NCI-H2227 (cell line): ENCODE measurements around the gene METTL18.

Experiments
- DNase-seq: peaks from one replicate; lab custom pipeline; 2025; ENCODE audit not compliant: unreplicated experiment; lab: John Stamatoyannopoulos, UW

METTL18 gene

DNA sequence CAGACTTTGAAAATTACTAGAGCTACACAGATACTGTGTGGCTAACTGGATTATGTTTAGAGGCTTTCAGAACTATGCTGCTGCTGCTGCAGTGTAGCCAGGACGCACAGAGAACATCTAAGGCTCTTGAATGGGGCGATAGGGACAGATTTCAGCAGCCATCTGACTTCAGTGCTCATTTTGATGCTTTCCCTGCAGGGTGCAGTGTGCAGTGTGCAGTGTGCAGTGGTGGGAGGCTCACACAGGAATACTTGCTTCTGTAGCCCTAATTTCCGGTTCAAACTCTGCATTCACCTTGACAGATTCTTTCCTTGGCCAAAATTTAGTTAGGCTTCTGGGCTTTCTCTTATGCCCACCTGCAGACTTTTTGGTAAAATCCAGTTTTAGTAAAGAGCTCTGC, 7.7 kb downstream of the METTL18 start:
- no peak for DNase-seq

DNA sequence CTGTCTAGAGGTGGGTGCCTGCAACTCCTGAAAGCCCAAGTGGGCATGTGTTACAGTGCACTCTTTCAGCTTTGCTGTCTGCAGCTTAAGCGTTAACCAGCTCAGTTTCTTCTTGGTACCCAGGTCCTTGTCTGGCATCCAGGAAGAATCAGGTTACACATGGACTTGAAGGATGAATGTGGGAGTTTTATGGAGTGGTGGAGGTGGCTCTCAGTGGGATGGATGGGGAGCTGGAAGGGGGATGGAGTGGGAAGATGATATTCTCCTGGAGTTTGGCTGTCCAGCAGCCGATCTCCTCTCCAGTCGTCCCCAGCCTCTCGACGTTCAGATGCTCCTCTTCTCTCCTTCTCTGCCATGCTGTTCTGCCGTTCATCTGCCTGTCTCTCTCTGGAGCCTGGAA, 9.4 kb downstream of the METTL18 start:
- DNase-seq, result no peak

DNA sequence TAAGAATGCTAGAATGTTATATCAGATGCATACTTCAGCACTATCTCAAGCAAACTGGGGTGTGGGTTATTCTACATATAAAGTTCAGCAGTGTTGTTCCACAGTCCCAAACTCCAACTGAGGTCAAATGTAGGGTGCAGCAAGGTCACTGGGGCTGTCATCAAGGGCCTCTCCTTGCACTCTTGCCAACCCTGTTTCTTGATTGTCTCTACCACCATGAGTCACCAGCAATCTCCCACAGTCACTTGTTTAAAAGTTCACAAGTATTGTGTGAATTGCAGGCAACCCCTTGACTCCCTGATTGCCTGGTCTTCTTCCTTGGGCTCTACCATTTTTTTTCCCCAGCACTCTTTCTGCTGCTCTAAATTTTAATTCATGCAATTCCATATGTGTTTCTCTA, 10.6 kb downstream of the METTL18 start:
- DNase-seq, result no peak

DNA sequence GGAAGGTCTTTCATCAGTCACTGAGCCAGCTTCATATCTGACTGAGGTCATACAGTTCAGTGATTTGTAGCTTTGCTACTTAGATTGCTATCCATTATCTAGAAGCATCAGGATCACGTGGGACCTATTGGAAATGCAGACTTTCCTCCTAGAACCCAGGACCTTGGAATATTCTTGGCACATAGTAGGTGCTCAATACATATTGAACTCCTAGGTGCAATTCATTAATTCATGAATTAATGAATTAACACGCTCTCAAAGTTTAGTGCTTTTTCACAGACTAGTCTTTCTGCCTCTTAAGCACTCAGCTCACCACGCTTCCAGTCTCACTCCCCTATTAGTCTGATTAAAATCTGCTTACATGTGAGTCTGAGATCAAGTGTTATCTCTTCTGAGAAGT, 12.1 kb downstream of the METTL18 start:
- DNase-seq, result no peak

DNA sequence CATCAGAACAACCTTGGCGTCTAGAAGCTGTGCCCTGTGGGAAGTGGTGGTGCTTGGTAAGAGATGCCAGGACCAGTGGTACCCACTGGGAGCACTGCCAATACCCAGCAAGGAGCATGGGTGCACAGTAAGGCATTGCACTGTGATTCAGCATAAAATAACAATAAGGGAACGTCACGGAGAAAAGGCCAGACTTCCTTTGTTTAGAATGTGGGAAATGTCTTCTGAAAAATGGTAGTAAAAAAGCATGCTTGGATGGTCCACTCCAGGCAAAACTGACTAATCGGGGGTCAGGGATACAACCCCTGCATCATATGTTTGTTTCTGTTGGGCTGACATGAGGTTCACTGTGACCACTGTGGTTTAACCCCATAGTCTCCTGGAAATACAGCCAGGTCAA, 14.7 kb downstream of the METTL18 start:
- DNase-seq, result no peak

DNA sequence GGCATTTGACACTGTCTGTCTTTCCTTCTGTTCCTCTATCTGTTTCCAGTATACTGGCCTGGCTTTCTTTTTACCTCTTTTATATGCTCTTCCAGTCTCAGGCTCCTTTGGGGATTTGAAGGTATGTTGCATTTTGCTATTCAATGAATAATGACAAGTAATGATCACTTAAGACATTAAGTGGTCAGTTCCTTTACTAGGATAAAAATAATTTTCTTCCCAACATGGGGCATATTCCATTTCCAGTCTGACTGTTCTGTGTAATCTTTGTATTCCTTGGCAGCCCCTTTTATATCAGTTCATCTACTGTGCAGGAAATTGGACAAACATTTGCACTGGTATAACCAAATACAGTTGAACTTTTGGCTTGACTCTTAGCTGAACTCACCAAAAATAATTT, 15.6 kb downstream of the METTL18 start:
- DNase-seq, result no peak

DNA sequence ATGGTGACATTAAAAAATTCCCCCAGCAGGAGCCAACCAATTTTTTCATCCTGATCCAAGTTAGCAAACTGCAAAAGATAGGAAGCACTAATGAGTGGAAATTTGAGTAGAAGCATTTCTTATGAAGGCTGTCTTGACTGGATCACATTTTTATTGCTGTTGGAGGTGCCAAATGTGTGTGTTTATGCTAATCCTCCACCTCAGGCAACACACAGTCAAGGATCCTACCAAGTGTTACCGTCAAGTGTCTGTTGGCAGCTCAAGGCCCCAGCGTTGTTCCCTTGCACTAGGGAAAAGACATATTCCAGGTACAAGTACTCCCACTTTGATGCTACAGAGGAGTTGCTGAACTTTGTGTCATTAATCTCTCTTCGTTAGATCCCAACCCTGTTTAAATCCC, 18.3 kb downstream of the METTL18 start:
- DNase-seq, result no peak

DNA sequence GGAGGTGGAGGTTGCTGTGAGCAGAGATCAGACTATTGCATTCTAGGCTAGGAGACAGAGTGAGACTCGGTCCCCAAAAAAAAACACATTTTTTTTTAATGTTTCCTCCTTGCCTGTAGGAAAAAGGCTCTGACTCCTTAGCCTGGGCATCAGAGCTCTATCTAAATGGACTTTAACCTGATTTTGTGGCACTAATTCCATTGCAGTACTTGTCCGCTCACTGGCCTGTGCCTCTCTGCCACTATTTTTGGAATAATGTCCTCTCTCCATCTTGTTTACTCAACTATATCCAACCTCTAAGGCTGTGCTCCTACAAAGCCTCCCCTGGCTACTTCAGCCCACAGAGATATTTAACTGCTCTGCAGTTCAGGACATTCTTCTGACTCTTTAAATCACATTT, 26.5 kb downstream of the METTL18 start:
- DNase-seq, result no peak

DNA sequence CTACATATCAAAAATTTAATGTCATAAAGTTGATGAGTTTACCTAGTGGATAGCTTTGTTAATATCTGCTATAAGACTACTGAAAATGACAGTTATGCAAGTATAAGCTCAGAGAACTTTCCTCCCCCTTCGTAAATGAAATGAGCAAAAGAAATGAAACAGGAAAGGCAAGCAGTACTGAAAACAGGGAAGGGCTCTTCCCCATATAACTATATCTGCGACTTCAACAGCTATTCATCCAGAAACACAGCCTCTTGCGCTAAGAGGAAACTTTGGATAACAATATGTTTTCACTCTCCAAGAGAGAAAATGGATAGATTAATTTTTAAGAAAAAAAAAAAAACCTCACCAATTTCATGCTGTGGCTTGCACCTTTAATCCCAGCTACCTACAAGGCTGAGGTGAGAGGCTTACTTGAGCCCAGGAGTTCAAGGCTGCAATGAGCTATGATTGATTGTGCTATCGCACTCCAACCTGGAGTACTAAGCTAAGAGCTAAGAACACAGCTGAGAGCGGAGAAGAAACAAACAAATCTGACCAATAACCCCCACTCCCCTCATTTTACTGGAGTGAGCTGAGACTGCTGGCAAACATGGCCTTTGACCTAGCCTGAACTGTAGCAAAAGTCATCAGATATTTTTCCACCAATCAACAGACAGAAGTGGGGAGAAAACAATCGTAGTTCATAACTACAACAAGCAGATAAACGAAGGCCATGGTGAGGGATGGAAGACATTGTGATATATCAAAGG, 29.0 kb downstream of the METTL18 start:
- no peak for DNase-seq

DNA sequence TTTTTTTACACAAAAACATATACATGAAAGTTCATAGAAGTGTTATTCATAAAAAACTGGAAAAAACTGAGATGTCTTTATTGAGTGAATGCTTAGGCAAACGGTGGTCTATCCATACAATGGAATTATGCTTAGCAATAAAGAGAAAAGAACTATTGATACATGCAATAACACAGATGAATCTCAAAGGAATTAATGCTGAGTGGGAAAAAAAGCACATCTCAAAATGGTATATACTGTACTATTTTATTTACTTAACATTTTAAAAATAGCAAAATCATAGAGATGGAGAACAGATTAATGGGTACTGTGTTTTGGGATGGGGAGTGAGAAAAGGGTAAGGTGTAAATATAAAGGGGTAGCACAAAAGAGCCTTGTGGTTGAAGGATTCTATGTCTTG, 29.8 kb downstream of the METTL18 start:
- DNase-seq, result no peak

DNA sequence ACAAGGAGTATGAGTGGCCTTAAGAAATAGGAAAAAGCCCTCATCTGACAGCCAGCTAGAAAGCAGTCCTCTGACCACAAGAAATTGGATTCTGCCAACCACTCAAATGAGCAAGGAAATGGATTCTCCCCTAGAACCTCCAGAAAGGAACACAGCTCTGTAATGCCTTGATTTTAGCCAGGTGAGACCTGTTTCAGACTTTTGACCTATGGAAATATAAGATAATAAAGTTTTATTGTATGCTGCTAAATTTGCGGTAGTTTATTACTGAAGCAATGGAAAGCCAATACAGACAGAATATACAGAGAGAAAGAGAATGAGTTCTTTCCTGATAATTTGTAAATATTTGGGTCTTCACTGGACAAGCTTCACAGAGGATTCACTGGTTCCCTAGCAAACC, 32.0 kb downstream of the METTL18 start:
- no peak for DNase-seq

DNA sequence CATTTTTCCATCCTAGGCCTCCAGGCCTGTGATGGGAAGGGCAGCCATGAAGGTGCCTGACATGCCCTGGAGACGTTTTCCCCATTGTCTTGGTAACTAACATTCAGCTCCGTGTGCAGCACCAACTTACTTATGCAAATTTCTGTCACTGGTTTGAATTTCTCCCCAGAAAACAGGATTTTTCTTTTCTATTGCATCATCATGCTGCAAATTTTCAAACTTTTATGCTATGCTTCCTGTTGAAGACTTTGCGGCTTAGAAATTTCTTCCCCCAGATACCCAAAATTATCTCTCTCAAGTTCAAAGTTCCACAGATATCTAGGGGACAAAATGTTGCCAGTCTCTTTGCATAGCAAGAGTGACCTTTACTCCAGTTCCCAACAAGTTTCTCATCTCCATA, 35.7 kb downstream of the METTL18 start:
- DNase-seq, result no peak

DNA sequence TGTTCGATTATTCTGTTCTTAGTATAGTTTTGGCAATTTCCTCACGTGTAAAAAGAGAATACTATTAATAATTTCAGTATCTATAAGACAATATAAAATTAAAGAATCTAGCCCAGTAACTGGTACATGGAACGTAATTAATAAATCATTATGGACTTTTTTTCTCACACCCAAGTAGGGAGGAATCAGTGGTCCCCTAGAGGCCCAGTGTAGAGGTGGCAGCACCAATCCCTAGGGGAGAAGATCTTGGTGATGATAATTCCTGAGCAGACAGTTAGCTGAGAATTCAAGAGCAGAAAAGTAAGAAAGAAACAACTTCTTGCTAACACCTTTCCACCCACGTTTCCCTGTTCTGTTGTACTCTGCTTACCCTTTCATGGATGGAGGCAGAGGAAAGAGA, 41.2 kb downstream of the METTL18 start:
- DNase-seq, result no peak

DNA sequence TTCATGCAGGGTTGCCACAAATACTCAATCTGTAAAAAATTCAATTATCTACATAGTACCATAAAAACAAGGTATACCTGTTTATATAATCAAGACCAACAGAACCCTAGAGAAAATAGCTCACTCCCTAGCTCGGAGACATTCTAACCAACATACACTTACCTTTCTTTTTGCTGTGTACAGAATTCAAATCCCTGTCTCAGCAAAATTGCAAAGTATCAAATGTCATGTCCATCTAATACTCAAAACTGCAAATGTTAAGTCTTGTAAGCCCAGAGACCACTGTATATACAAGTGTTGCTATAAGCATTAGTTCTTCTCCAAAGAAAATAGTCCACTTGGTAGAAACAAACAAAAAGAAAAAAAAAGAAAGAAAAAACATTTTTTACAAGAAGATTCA, 44.7 kb downstream of the METTL18 start:
- no peak for DNase-seq

DNA sequence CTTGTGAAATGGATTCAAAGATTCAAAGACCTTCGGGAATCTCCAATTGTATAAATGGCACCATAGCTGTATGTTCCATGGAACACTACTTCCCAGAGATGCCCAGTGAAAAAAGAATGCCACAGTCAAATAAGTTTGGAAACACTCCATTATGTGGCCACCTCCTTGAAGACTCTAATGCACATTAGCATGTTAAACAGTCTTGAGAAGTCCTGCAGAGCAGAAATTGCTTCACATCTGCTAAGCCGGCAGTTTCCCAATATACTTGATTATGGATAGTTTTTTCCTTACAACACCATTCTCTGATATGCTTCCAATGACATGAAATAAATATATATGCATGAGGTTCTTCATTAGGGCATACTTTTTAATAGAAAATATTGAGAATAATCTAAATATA, 48.2 kb downstream of the METTL18 start:
- DNase-seq, result no peak

DNA sequence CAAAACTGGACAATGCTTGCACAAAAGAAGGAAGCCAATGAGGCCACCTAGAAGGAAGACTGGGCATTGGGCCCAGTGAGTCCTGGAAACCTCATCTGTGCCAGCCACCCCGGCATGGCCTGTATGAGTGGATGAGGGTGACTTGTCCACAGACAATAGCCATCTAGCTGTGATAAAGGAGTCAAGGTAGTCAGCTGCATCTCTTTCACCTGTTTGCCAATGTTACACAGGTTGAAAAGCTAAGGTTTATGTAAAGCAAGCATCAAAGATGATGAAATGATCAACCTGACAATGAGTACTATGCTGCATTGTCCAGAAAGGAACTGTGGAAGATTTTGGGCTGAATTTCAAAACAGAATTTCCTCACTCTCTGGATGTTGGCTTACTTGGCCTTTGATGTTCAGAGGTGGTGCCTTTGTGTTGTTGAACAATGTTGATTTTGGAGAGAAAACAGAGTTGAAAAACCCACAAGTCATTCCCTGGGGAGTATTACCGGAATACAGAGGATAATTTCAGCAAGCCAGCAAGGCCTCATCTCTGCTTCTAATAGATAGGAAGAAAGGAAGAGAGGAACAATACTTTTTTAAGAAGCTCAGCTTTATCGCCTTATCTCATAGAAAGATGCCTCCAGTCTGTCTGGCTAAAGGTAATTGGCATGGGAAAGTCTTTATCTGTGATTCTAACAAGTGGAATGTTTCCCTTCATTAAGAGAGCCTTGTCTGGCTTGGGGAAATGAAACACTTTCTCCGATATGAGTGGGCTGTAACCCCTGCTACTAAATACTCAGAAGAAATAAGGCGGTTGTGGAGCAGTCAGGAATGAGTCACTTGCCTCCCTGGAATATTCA, 49.5 kb downstream of the METTL18 start:
- DNase-seq, result no peak
